Measurements from ENCODE around the gene SETDB1.
"Not testable (repeated sequence)": the region's sequence is repeated elsewhere in the genome, so short reads cannot be mapped to it uniquely, and the experiment has no call there.

SETDB1 gene

GRCh38 chr1:150928775-150929174 is 2.6 kb downstream of the SETDB1 start:
- not testable (repeated sequence) for H3K27ac ChIP-seq (ENCODE audit: low read depth, low read length); H3K9me3 ChIP-seq (ENCODE audit: insufficient read depth, low read depth, low read length); H3K27me3 ChIP-seq (ENCODE audit: insufficient read depth, low read length); H3K4me1 ChIP-seq (ENCODE audit: insufficient read depth, low read length); H3K4me3 ChIP-seq (ENCODE audit: low read length); H3K9ac ChIP-seq (ENCODE audit: low read depth, low read length)
- H3K36me3 ChIP-seq (ENCODE audit: insufficient read depth, low read length), result peaks cover 59% of the 10 kb centered on the region
- 85% methylated on average over 5 of the region's 6 CpGs for WGBS

GRCh38 chr1:150931773-150932172 is 5.6 kb downstream of the SETDB1 start:
- peaks cover 7% of the 10 kb centered on the region; the same call in 1 of the 2 replicates for H3K9me3 ChIP-seq (ENCODE audit: insufficient read depth, low read depth, low read length)
- WGBS, result 94% methylated on average over 1 of the region's 1 CpG
- no peaks in the 10 kb centered on the region for H3K4me1 ChIP-seq (ENCODE audit: insufficient read depth, low read length)
- H3K27me3 ChIP-seq (ENCODE audit: insufficient read depth, low read length), result no peaks in the 10 kb centered on the region
- no peak overlapping the region for H3K9ac ChIP-seq (ENCODE audit: low read depth, low read length)
- no peak overlapping the region for H3K27ac ChIP-seq (ENCODE audit: low read depth, low read length)
- no peak overlapping the region for H3K4me3 ChIP-seq (ENCODE audit: low read length)
- peaks cover 85% of the 10 kb centered on the region for H3K36me3 ChIP-seq (ENCODE audit: insufficient read depth, low read length)

- Histone ChIP-seq H3K9me3 (ENCODE audit: insufficient read depth, low read depth, low read length) (no peaks in the 10 kb centered on the region), H3K4me3 (ENCODE audit: low read length) (no peak overlapping the region), H3K36me3 (ENCODE audit: insufficient read depth, low read length) (peaks cover 91% of the 10 kb centered on the region), H3K27me3 (ENCODE audit: insufficient read depth, low read length) (no peaks in the 10 kb centered on the region), H3K9ac (ENCODE audit: low read depth, low read length) (no peak overlapping the region), H3K27ac (ENCODE audit: low read depth, low read length) (no peak overlapping the region), H3K4me1 (ENCODE audit: insufficient read depth, low read length) (no peaks in the 10 kb centered on the region)
- 95% methylated on average over 5 of the region's 5 CpGs for WGBS
Observed at GRCh38 chr1:150944856-150945255, 18.7 kb downstream of the SETDB1 start.

- Histone ChIP-seq H3K27ac (ENCODE audit: low read depth, low read length) (no peak overlapping the region), H3K4me1 (ENCODE audit: insufficient read depth, low read length) (no peaks in the 10 kb centered on the region), H3K4me3 (ENCODE audit: low read length) (no peak overlapping the region), H3K9me3 (ENCODE audit: insufficient read depth, low read depth, low read length) (no peaks in the 10 kb centered on the region), H3K9ac (ENCODE audit: low read depth, low read length) (no peak overlapping the region), H3K27me3 (ENCODE audit: insufficient read depth, low read length) (no peaks in the 10 kb centered on the region), H3K36me3 (ENCODE audit: insufficient read depth, low read length) (peaks cover 89% of the 10 kb centered on the region)
- WGBS, result 96% methylated on average over 3 of the region's 3 CpGs
Observed at GRCh38 chr1:150954708-150955107, 28.5 kb downstream of the SETDB1 start.

GRCh38 chr1:150955280-150955679 is 29.1 kb downstream of the SETDB1 start:
- H3K36me3 ChIP-seq (ENCODE audit: insufficient read depth, low read length), result peaks cover 89% of the 10 kb centered on the region
- H3K27ac ChIP-seq (ENCODE audit: low read depth, low read length), result no peak overlapping the region
- no peaks in the 10 kb centered on the region for H3K4me1 ChIP-seq (ENCODE audit: insufficient read depth, low read length)
- H3K9me3 ChIP-seq (ENCODE audit: insufficient read depth, low read depth, low read length), result no peaks in the 10 kb centered on the region
- H3K9ac ChIP-seq (ENCODE audit: low read depth, low read length), result no peak overlapping the region
- H3K27me3 ChIP-seq (ENCODE audit: insufficient read depth, low read length), result no peaks in the 10 kb centered on the region
- H3K4me3 ChIP-seq (ENCODE audit: low read length), result no peak overlapping the region

GRCh38 chr1:150957666-150958065 is 31.5 kb downstream of the SETDB1 start:
- no peaks in the 10 kb centered on the region for H3K9me3 ChIP-seq (ENCODE audit: insufficient read depth, low read depth, low read length)
- no peaks in the 10 kb centered on the region for H3K4me1 ChIP-seq (ENCODE audit: insufficient read depth, low read length)
- peaks cover 92% of the 10 kb centered on the region for H3K36me3 ChIP-seq (ENCODE audit: insufficient read depth, low read length)
- no peaks in the 10 kb centered on the region for H3K27me3 ChIP-seq (ENCODE audit: insufficient read depth, low read length)
- no peak overlapping the region for H3K4me3 ChIP-seq (ENCODE audit: low read length)
- WGBS, result 96% methylated on average over 11 of the region's 11 CpGs
- no peak overlapping the region for H3K27ac ChIP-seq (ENCODE audit: low read depth, low read length)
- no peak overlapping the region for H3K9ac ChIP-seq (ENCODE audit: low read depth, low read length)

- no peak overlapping the region for H3K9ac ChIP-seq (ENCODE audit: low read depth, low read length)
- no peaks in the 10 kb centered on the region for H3K9me3 ChIP-seq (ENCODE audit: insufficient read depth, low read depth, low read length)
- no peak overlapping the region for H3K27ac ChIP-seq (ENCODE audit: low read depth, low read length)
- no peak overlapping the region for H3K4me3 ChIP-seq (ENCODE audit: low read length)
- H3K4me1 ChIP-seq (ENCODE audit: insufficient read depth, low read length), result no peaks in the 10 kb centered on the region
- no peaks in the 10 kb centered on the region for H3K27me3 ChIP-seq (ENCODE audit: insufficient read depth, low read length)
- peaks cover 94% of the 10 kb centered on the region for H3K36me3 ChIP-seq (ENCODE audit: insufficient read depth, low read length)
- WGBS, result 92% methylated on average over 7 of the region's 7 CpGs
Observed at GRCh38 chr1:150960646-150961045, 34.5 kb downstream of the SETDB1 start.

GRCh38 chr1:150961756-150962155 is 35.6 kb downstream of the SETDB1 start:
- Histone ChIP-seq H3K4me3 (ENCODE audit: low read length) (no peak overlapping the region), H3K36me3 (ENCODE audit: insufficient read depth, low read length) (peaks cover 97% of the 10 kb centered on the region), H3K4me1 (ENCODE audit: insufficient read depth, low read length) (no peaks in the 10 kb centered on the region), H3K9me3 (ENCODE audit: insufficient read depth, low read depth, low read length) (no peaks in the 10 kb centered on the region), H3K27ac (ENCODE audit: low read depth, low read length) (no peak overlapping the region), H3K27me3 (ENCODE audit: insufficient read depth, low read length) (no peaks in the 10 kb centered on the region), H3K9ac (ENCODE audit: low read depth, low read length) (no peak overlapping the region)
- 89% methylated on average over 4 of the region's 4 CpGs for WGBS

GRCh38 chr1:150963321-150964163 is 37.4 kb downstream of the SETDB1 start:
- 90% methylated on average over 10 of the region's 10 CpGs for WGBS
- Histone ChIP-seq H3K9me3 (ENCODE audit: insufficient read depth, low read depth, low read length) (no peaks in the 10 kb centered on the region), H3K27me3 (ENCODE audit: insufficient read depth, low read length) (no peaks in the 10 kb centered on the region), H3K4me1 (ENCODE audit: insufficient read depth, low read length) (no peaks in the 10 kb centered on the region), H3K27ac (ENCODE audit: low read depth, low read length) (no peak overlapping the region), H3K4me3 (ENCODE audit: low read length) (no peak overlapping the region), H3K36me3 (ENCODE audit: insufficient read depth, low read length) (peaks cover 99% of the 10 kb centered on the region), H3K9ac (ENCODE audit: low read depth, low read length) (no peak overlapping the region)

GRCh38 chr1:150964164-150964489 is 38.0 kb downstream of the SETDB1 start:
- Histone ChIP-seq H3K27me3 (ENCODE audit: insufficient read depth, low read length) (no peaks in the 10 kb centered on the region), H3K4me3 (ENCODE audit: low read length) (no peak overlapping the region), H3K27ac (ENCODE audit: low read depth, low read length) (no peak overlapping the region), H3K9ac (ENCODE audit: low read depth, low read length) (no peak overlapping the region), H3K4me1 (ENCODE audit: insufficient read depth, low read length) (no peaks in the 10 kb centered on the region), H3K9me3 (ENCODE audit: insufficient read depth, low read depth, low read length) (no peaks in the 10 kb centered on the region), H3K36me3 (ENCODE audit: insufficient read depth, low read length) (peaks cover 99% of the 10 kb centered on the region)
- WGBS, result 89% methylated on average over 5 of the region's 5 CpGs

GRCh38 chr1:150965605-150966004 is 39.4 kb downstream of the SETDB1 start:
- Histone ChIP-seq H3K9me3 (ENCODE audit: insufficient read depth, low read depth, low read length) (no peaks in the 10 kb centered on the region), H3K27me3 (ENCODE audit: insufficient read depth, low read length) (no peaks in the 10 kb centered on the region), H3K27ac (ENCODE audit: low read depth, low read length) (no peak overlapping the region), H3K36me3 (ENCODE audit: insufficient read depth, low read length) (peaks cover 89% of the 10 kb centered on the region), H3K4me3 (ENCODE audit: low read length) (no peak overlapping the region), H3K4me1 (ENCODE audit: insufficient read depth, low read length) (peaks cover 2% of the 10 kb centered on the region), H3K9ac (ENCODE audit: low read depth, low read length) (no peak overlapping the region)
- whole genome bisulfite sequencing, result no CpG with 5 or more reads among the region's 4 CpGs

GRCh38 chr1:150966011-150966410 is 39.8 kb downstream of the SETDB1 start:
- no peak overlapping the region for H3K27ac ChIP-seq (ENCODE audit: low read depth, low read length)
- H3K4me3 ChIP-seq (ENCODE audit: low read length), result no peak overlapping the region
- peaks cover 6% of the 10 kb centered on the region for H3K4me1 ChIP-seq (ENCODE audit: insufficient read depth, low read length)
- no peak overlapping the region for H3K9ac ChIP-seq (ENCODE audit: low read depth, low read length)
- H3K36me3 ChIP-seq (ENCODE audit: insufficient read depth, low read length), result peaks cover 85% of the 10 kb centered on the region
- H3K27me3 ChIP-seq (ENCODE audit: insufficient read depth, low read length), result no peaks in the 10 kb centered on the region
- no peaks in the 10 kb centered on the region for H3K9me3 ChIP-seq (ENCODE audit: insufficient read depth, low read depth, low read length)
- 88% methylated on average over 6 of the region's 6 CpGs for WGBS
